Measurements from ENCODE around the gene CACNA1A.
"Not testable (repeated sequence)": the region's sequence is repeated elsewhere in the genome, so short reads cannot be mapped to it uniquely, and the experiment has no call there.

The CACNA1A gene

GRCh38 chr19:13506471-13506820, at the start of gene CACNA1A:
CACNA1A (minus strand) TSS chr19:13506479; CDS start chr19:13506224, 255 bp downstream.
- DNase-seq (ENCODE audit: low read depth), result no peak

GRCh38 chr19:13554506-13555240, 48.4 kb upstream of the CACNA1A start:
- DNase-seq (ENCODE audit: low read depth), result no peak

- no peak for DNase-seq (ENCODE audit: low read depth)
Measured at GRCh38 chr19:13553880-13554400, 47.7 kb upstream of the CACNA1A start.

GRCh38 chr19:13548131-13548530, 41.9 kb upstream of the CACNA1A start:
- DNase-seq (ENCODE audit: low read depth), result no peak

- no peak for DNase-seq (ENCODE audit: low read depth)
Measured at GRCh38 chr19:13547102-13547501, 40.8 kb upstream of the CACNA1A start.

GRCh38 chr19:13544423-13544822, 38.1 kb upstream of the CACNA1A start:
- no peak for DNase-seq (ENCODE audit: low read depth)

- DNase-seq (ENCODE audit: low read depth), result no peak
Measured at GRCh38 chr19:13541554-13541953, 35.3 kb upstream of the CACNA1A start.

DNA sequence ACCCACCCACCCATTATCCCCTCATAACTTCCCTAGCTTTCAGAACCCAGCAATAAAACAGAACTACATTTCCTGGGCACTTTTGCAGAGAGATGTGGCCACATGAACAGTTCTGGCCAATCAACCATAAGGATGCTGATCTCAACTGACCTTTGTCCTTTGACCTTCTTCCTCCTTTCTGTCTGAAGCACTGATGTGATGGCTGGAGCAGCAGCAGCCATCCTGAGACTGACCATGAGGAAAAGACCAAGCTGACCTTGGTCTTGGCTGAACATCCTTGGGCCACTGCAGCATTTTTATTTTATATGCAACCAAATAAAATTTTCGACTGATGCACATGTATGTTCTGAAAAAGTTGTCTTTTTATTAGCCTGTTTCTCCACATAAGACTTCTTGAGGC, 33.1 kb upstream of the CACNA1A start:
- DNase-seq (ENCODE audit: low read depth), result no peak

DNA sequence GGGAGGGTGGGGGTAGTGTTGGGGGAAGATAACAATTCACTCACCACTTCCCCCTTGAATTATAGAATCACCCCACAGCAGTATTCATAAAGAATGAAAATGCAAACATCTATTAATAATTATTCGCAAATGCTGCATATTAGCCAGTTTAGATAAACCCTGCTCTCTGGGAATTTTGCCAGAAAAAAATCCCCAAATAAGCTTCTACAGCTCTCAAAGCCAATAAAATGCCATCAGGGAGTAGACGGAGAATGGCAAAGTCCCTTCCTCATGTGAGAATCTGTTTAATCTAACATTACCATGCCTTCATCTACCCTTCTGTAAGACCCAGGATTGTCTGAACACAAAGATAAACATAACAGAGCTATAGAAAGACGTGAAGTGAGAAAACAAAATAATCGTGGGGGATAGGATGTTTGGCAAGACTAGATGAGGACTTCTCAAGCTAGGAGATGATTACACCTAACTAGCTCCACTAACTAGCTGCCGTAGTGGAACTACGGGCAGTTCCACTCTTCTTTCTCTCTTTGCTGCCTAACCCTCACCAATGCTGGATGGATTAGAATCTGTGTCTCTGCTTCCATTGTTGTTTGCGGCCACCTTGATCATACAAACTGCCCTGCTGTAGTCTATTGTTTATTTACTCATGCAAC, 32.4 kb upstream of the CACNA1A start:
- no peak for DNase-seq (ENCODE audit: low read depth)

- no peak for DNase-seq (ENCODE audit: low read depth)
Measured at GRCh38 chr19:13537454-13537853, 31.2 kb upstream of the CACNA1A start.

DNA sequence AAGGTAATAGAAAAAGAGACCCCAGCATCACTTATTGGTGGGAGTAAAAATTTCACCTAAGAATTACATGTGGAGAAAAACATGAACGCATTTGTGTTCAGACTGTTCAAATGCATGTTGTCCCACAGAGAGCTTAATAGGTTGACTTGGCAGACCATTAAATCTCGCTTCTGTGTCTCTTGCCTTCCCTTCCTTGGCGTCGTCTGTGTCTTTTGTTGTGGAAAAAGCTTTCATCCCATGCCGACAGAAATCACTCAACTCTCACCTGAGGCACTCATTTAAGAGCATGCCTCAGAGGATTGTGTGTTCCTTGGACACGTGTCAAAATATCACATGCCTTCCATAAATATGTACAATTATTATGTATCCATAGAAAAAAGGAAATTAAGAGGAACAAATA, 24.4 kb upstream of the CACNA1A start:
- no peak for DNase-seq (ENCODE audit: low read depth)

DNA sequence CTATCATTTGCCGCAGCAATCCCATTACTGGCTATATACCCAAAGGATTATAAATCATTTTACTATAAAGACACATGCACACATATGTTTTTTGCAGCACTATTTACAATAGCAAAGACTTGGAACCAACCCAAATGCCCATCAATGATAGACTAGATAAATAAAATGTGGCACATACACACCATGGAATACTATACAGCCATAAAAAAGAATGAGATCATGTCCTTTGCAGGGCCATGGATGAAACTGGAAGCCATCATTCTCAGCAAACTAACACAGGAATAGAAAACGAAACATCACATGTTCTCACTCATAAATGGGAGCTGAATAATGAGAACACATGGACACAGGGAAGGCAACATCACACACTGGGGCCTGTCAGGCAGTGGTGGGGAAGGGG, 23.4 kb upstream of the CACNA1A start:
- DNase-seq (ENCODE audit: low read depth), result not testable (repeated sequence)

DNA sequence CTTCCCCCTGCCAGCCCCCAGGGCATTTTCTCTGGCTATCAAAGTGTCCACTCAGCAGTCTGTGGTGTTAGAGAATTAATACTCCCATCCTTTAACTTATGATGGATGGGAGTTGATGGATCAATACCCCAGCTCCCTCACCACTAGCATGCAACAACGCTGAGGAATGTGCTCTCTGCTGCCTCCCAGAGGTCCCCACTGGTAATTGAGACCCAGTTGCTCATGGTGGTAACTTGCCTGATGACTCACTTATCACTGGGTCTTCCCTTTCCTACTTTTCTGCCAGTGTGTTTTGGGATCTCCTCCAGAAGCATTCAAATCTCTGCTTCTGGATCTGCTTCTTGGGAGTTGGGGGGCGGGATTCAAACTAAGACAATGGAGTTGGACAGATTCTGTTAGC, 20.3 kb upstream of the CACNA1A start:
- peak; percentile 9 for DNase-seq (ENCODE audit: low read depth)

- DNase-seq (ENCODE audit: low read depth), result no peak
Measured at GRCh38 chr19:13521066-13521465, 14.8 kb upstream of the CACNA1A start.

DNA sequence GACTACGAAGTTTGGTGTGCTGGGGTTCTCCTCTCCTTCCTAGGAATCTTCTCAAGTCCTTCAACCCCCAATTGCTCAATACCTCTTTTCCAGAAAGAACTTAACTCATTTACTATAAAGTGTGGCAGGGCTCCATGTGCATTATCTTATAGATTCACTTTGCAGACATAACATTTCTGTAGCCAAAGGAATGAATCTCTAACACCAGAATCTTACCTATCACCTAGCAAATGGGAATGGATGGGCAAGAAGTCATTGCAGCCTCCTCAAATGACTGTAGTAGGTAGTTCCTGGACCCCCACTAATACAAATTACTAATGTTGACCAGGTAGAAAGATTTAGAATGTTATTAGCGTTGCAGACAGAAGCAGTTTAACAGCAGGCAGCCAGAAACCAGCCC, 5.7 kb upstream of the CACNA1A start:
- no peak for DNase-seq (ENCODE audit: low read depth)

- DNase-seq (ENCODE audit: low read depth), result no peak
Measured at GRCh38 chr19:13507053-13507611, 853 bp upstream of the CACNA1A start.

DNA sequence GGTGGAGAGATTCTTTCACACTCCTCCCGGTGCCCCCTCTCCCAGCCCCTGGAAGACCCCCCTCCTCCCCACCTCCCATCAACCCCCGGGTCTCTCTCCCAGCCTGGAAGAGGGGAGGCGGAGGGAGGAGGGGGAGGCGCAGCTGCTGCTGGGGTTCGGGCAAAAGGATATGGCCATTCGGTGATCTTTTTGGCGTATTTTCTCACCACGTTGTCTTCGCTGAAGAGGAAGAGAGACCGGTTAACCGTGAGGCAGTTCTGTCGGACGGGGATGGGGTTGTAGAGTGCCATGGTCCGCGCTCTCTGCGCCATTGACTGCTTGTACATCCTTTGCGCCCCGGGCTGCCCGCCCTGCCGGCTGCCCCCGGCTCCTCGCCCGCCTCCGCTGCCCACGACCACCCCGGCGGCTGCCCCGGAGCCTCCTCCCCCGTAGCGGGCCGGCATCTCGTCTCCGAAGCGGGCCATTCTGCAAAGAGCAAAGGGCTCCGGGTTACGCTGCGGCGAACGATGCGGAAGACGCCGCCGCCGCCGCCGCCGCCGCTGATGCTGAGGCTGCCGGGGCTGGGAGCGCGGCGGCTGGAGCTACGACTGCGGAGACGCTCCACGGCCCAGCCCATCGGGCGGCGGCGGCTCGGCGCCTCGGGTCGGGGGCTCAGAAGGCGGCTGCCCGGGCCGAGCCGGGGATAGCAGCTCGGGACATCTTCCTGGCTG, 363 bp downstream of the CACNA1A start:
- peak; percentile 21 for DNase-seq (ENCODE audit: low read depth)

DNA sequence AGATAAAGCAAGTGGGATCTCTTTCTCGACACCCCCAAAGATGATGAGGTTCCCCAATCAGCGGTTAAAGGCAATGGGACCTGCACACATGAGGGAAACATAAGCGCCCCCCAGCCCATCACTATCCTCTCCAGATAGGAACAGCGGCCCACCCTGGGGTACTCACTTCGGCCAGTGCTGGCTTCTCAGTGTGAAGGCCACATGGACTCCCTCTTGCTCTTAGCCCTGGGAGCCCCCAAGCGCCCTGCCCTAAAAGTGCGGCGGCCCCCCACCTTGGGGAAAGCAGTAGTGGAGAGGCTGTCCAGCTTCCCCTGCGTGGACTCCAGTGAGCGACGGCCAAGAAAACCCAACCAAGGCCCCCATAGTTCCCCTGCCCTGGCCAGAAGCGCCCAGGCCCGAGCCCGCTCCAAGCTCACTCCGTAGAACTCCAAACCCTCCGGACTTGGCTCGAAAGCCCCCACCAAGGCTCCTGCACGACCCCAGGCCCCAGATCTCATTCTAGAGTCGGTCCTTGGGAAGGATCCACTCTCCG, 1.0 kb downstream of the CACNA1A start:
- DNase-seq (ENCODE audit: low read depth), result no peak

GRCh38 chr19:13503570-13504235, 2.6 kb downstream of the CACNA1A start:
- no peak for DNase-seq (ENCODE audit: low read depth)

GRCh38 chr19:13502231-13502630, 4.0 kb downstream of the CACNA1A start:
- no peak for DNase-seq (ENCODE audit: low read depth)

- DNase-seq (ENCODE audit: low read depth), result no peak
Measured at GRCh38 chr19:13499692-13500091, 6.6 kb downstream of the CACNA1A start.
